ENCODE results near the gene CAPN7.

The CAPN7 gene

DNA sequence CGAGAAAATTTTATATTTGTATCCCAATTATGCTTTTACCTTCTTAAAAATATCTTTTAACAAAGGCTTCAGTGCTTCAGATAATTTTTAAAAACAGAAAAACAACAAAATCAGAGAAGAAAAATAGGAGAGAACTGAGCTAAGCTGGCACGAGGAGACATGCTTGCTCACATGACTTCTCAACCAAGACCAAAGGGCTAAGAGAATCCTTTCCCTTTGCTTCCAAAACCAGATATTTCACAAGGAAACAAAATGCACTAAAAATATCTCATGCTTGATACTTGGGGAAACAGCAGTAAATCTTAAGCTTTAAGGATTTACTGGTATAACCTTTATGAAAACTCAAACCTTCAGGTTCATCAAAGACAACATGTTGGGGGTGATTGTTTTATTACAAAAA, 58.4 kb downstream of the CAPN7 start:
- TF ChIP-seq TEAD4 (IDR thresholded peaks at IDR 0.05) (no peak), FOXM1 (IDR thresholded peaks at IDR 0.05; ENCODE audit: borderline replicate concordance, low read depth) (no peak), ZBTB7A (IDR thresholded peaks at IDR 0.05; ENCODE audit: low read depth) (no peak), EP300 (IDR thresholded peaks at IDR 0.05; ENCODE audit: borderline replicate concordance) (no peak)
- TF ChIP-seq, protein P1, sequence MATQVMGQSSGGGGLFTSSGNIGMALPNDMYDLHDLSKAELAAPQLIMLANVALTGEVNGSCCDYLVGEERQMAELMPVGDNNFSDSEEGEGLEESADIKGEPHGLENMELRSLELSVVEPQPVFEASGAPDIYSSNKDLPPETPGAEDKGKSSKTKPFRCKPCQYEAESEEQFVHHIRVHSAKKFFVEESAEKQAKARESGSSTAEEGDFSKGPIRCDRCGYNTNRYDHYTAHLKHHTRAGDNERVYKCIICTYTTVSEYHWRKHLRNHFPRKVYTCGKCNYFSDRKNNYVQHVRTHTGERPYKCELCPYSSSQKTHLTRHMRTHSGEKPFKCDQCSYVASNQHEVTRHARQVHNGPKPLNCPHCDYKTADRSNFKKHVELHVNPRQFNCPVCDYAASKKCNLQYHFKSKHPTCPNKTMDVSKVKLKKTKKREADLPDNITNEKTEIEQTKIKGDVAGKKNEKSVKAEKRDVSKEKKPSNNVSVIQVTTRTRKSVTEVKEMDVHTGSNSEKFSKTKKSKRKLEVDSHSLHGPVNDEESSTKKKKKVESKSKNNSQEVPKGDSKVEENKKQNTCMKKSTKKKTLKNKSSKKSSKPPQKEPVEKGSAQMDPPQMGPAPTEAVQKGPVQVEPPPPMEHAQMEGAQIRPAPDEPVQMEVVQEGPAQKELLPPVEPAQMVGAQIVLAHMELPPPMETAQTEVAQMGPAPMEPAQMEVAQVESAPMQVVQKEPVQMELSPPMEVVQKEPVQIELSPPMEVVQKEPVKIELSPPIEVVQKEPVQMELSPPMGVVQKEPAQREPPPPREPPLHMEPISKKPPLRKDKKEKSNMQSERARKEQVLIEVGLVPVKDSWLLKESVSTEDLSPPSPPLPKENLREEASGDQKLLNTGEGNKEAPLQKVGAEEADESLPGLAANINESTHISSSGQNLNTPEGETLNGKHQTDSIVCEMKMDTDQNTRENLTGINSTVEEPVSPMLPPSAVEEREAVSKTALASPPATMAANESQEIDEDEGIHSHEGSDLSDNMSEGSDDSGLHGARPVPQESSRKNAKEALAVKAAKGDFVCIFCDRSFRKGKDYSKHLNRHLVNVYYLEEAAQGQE (IDR thresholded peaks at IDR 0.05; ENCODE audit: low read depth): no peak
- TF ChIP-seq, protein P2, sequence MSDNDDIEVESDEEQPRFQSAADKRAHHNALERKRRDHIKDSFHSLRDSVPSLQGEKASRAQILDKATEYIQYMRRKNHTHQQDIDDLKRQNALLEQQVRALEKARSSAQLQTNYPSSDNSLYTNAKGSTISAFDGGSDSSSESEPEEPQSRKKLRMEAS (IDR thresholded peaks at IDR 0.05): no peak

DNA sequence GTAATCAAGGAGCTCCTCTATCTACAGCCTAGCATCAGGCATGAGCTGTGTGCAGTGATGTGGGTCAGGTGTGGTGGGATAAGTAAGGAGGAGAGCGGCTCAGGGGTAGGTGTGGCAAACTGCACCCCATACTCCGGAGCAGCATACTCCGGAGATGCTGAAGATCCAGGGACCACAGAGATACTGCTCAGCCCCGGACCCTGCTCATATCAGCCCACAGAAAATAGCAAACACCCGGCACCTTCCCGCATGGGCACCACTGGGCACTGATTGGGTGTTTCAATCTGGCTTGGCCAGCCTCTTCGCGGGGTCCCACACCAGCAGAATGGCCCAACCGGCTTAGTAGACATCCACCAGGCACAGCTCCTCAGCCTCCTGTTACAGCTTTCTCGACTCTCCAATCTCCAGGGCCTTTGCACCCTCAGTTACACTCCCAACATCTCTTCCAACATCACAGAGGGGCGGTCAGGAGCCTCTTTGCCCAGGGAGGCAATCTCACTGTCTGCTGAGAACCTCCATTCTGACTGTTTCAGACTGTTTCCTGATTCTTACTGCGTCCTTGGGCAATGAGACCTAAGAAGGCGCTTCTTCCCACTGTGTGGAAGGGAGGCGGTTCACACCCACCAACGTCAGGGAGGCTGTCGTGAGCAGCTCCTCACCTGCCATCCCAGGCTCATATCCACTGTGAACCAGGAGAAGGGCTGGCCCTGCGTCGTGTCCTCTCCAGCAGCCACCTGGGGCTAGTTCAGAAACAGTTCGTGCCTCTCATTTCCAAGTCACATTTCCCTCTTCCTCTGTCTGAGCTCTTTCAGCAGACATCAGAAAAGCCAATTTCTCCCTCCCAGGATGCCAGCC, 59.8 kb downstream of the CAPN7 start:
- TF ChIP-seq, protein P2 (IDR thresholded peaks at IDR 0.05): no peak
- TF ChIP-seq NFIC (IDR thresholded peaks at IDR 0.05) (no peak), RAD21 (IDR thresholded peaks at IDR 0.05; ENCODE audit: low read depth) (no peak), TEAD4 (IDR thresholded peaks at IDR 0.05) (no peak), EGR1 (IDR thresholded peaks at IDR 0.05) (no peak), FOXM1 (IDR thresholded peaks at IDR 0.05; ENCODE audit: borderline replicate concordance, low read depth) (no peak), CREB1 (IDR thresholded peaks at IDR 0.05; ENCODE audit: low read depth) (no peak), EP300 (IDR thresholded peaks at IDR 0.05; ENCODE audit: borderline replicate concordance) (no peak), YY1 (IDR thresholded peaks at IDR 0.05; ENCODE audit: low read depth) (no peak), TAF1 (IDR thresholded peaks at IDR 0.05; ENCODE audit: low read depth) (no peak), CEBPB (IDR thresholded peaks at IDR 0.05) (no peak), ZBTB7A (IDR thresholded peaks at IDR 0.05; ENCODE audit: low read depth) (no peak), TCF12 (IDR thresholded peaks at IDR 0.05; ENCODE audit: low read depth) (no peak)
- TF ChIP-seq, protein P3, sequence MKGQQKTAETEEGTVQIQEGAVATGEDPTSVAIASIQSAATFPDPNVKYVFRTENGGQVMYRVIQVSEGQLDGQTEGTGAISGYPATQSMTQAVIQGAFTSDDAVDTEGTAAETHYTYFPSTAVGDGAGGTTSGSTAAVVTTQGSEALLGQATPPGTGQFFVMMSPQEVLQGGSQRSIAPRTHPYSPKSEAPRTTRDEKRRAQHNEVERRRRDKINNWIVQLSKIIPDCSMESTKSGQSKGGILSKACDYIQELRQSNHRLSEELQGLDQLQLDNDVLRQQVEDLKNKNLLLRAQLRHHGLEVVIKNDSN (IDR thresholded peaks at IDR 0.05): no peak
- TF ChIP-seq, protein P1 (IDR thresholded peaks at IDR 0.05; ENCODE audit: low read depth): no peak

DNA sequence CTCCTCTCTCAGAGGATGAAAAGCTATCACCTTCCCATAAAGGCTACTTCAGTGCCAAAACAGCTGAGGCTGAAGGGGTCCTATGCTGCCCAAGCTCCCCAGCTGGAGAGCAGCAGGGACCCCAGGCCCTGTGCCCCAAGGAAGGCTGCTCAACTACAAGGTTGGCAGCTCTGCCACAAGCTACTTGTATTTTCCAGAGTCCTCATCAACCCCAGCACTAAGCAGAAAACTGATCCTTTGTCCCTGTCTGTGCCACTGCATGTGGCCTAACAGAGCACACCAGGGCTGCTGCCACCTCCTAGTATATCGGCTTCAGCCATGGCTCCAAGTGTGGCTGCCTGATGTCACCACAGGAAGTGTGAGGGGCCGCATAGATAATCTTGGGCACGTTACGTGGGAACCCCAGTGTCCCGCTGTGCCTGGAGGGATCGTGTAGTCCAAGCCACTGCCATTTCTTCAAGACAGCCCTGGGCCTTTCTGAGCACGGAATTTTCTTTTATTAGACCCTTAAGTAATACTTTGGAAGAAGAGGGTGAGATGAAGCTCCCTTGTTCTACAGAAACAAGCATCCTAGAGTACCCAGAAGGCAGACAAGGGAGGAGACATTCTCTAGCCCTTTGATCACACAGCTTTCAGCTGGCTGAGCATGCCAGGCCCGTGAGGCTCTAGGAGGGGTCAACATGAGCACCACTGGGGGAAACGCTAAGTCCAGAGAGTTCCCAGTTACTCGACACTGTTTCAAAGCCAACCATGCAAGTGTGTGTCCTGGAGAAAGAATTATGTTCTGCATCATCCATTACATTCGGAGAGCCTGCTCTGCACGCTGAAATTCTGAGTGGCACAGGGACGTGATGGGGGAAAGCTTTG, 60.7 kb downstream of the CAPN7 start:
- TF ChIP-seq EP300 (IDR thresholded peaks at IDR 0.05; ENCODE audit: borderline replicate concordance) (no peak), CREB1 (IDR thresholded peaks at IDR 0.05; ENCODE audit: low read depth) (no peak)
- TF ChIP-seq, protein P2 (IDR thresholded peaks at IDR 0.05): no peak

DNA sequence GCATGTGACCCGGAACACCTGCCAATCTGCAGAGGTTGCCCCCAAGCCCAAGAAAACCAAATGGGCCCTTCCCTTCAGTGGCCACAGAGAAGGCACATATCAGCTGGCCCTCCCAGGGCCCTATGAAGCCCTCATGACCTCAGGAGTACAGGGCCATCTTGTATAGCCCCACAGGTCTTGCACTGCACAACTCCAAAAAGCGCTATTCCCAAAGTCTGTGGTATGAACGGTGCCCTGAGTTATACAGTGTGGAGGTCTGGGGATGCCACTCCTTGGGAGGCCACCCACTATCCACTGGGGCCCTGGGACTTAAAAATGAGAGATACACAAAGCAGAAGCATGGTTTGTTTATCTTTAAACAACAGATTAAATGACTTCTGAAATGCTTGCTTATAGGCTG, 61.5 kb downstream of the CAPN7 start:
- TF ChIP-seq RAD21 (IDR thresholded peaks at IDR 0.05; ENCODE audit: low read depth): no peak
- TF ChIP-seq TCF12 (IDR thresholded peaks at IDR 0.05; ENCODE audit: low read depth): no peak
- no peak for TF ChIP-seq CREB1 (IDR thresholded peaks at IDR 0.05; ENCODE audit: low read depth)
- TF ChIP-seq TAF1 (IDR thresholded peaks at IDR 0.05; ENCODE audit: low read depth): no peak
- no peak for TF ChIP-seq TEAD4 (IDR thresholded peaks at IDR 0.05)
- no peak for TF ChIP-seq EGR1 (IDR thresholded peaks at IDR 0.05)
- no peak for TF ChIP-seq ZBTB7A (IDR thresholded peaks at IDR 0.05; ENCODE audit: low read depth)
- TF ChIP-seq, protein P3 (IDR thresholded peaks at IDR 0.05): no peak
- no peak for TF ChIP-seq CEBPB (IDR thresholded peaks at IDR 0.05)
- no peak for TF ChIP-seq EP300 (IDR thresholded peaks at IDR 0.05; ENCODE audit: borderline replicate concordance)
- no peak for TF ChIP-seq NFIC (IDR thresholded peaks at IDR 0.05)
- TF ChIP-seq, protein P2 (IDR thresholded peaks at IDR 0.05): no peak
- TF ChIP-seq YY1 (IDR thresholded peaks at IDR 0.05; ENCODE audit: low read depth): no peak
- no peak for TF ChIP-seq FOXM1 (IDR thresholded peaks at IDR 0.05; ENCODE audit: borderline replicate concordance, low read depth)

Measured in Ishikawa (cell line).